ENCODE measurements around the gene ABCC12. TPM values are rescaled to one million over a fixed set of nuclear protein-coding genes. Genes with fewer than 3 reads are reported as not detected.
"Not testable (repeated sequence)": the region's sequence is repeated elsewhere in the genome, so short reads cannot be mapped to it uniquely, and the experiment has no call there.

Gene ABCC12
- total RNA-seq, 2 donors from 2014 or later = 2.2 TPM; not detected in 1

DNA sequence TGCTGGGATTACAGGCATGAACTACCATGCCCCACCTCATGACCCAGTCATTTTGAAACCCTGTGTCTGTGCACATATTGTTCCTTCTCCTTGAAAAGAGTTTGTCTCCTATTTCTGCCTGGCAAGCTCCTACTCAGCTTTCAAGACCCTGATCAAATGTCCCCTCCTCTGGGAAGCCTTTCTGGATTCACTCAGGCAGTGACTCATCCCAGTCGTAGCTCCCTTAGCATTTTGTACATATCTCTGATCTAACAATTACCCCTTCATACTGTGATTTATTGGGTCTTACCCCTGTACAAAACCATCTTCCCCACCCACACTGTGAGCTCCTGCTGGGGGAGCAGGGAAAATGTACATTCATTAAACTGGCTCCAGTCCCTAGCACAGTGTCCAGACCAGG is 18.1 kb upstream of the ABCC12 start:
- intact Hi-C loops (cut with DNase I) = no loop called here
- 25% methylated on average over 1 of the region's 1 CpG for WGBS
- TF ChIP-seq, protein P1, sequence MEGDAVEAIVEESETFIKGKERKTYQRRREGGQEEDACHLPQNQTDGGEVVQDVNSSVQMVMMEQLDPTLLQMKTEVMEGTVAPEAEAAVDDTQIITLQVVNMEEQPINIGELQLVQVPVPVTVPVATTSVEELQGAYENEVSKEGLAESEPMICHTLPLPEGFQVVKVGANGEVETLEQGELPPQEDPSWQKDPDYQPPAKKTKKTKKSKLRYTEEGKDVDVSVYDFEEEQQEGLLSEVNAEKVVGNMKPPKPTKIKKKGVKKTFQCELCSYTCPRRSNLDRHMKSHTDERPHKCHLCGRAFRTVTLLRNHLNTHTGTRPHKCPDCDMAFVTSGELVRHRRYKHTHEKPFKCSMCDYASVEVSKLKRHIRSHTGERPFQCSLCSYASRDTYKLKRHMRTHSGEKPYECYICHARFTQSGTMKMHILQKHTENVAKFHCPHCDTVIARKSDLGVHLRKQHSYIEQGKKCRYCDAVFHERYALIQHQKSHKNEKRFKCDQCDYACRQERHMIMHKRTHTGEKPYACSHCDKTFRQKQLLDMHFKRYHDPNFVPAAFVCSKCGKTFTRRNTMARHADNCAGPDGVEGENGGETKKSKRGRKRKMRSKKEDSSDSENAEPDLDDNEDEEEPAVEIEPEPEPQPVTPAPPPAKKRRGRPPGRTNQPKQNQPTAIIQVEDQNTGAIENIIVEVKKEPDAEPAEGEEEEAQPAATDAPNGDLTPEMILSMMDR (IDR thresholded peaks at IDR 0.05) = no peak
- no peak for TF ChIP-seq POLR2A (IDR thresholded peaks at IDR 0.05)
- TF ChIP-seq POLR2AphosphoS5 (IDR thresholded peaks at IDR 0.05) = no peak

DNA sequence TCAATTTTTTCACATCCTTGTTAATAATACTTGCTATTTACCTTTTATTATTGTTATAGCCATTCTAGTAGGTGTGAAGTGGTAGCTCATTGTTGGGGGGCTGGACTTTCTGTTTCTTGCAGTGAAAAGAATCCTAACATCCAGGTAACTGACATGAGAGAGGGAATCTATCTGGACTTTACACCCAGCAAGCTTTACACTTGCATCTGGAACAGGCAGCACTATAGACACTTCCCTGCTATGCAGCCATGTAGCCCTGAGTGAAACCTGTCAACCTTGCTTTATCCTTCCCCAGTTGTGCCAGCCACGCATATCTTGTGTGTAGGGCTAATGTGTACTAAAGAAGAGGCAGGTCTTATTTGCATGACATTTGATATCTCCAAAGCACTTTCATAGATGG is 16.9 kb upstream of the ABCC12 start:
- TF ChIP-seq, protein P1 (IDR thresholded peaks at IDR 0.05) = no peak
- TF ChIP-seq POLR2AphosphoS5 (IDR thresholded peaks at IDR 0.05) (no peak), POLR2A (IDR thresholded peaks at IDR 0.05) (no peak)
- Histone ChIP-seq H3K36me3 (no peaks in the 10 kb centered on the region), H3K4me3 (no peak overlapping the region), H3K9me3 (no peaks in the 10 kb centered on the region), H3K27ac (no peak overlapping the region), H3K27me3 (replicated peaks; ENCODE audit: insufficient read depth) (no peaks in the 10 kb centered on the region), H3K4me1 (replicated peaks) (no peaks in the 10 kb centered on the region)
- DNase-seq (ENCODE audit: low spot score) = no peak
- WGBS = 55% methylated on average over 1 of the region's 1 CpG
- intact Hi-C loops (cut with DNase I) = no loop called here

More for the DNA sequence above, 18.1 kb upstream of the ABCC12 start:
- no peak overlapping the region for H3K27ac ChIP-seq
- no peaks in the 10 kb centered on the region for H3K36me3 ChIP-seq
- H3K27me3 ChIP-seq (replicated peaks; ENCODE audit: insufficient read depth) = no peaks in the 10 kb centered on the region
- no peak for DNase-seq (ENCODE audit: low spot score)
- H3K4me3 ChIP-seq = no peak overlapping the region
- no peaks in the 10 kb centered on the region for H3K4me1 ChIP-seq (replicated peaks)
- H3K9me3 ChIP-seq = no peaks in the 10 kb centered on the region

GRCh38 chr16:48169896-48170295 is 14.1 kb upstream of the ABCC12 start:
- H3K4me3 ChIP-seq = no peak overlapping the region
- H3K27ac ChIP-seq = no peak overlapping the region
- intact Hi-C loops (cut with DNase I) = no loop called here
- 80% methylated on average over 8 of the region's 8 CpGs for WGBS
- DNase-seq (ENCODE audit: low spot score) = no peak
- no peaks in the 10 kb centered on the region for H3K4me1 ChIP-seq (replicated peaks)
- no peaks in the 10 kb centered on the region for H3K27me3 ChIP-seq (replicated peaks; ENCODE audit: insufficient read depth)
- H3K36me3 ChIP-seq = no peaks in the 10 kb centered on the region
- TF ChIP-seq POLR2A (IDR thresholded peaks at IDR 0.05) (no peak), POLR2AphosphoS5 (IDR thresholded peaks at IDR 0.05) (no peak)
- TF ChIP-seq, protein P1 (IDR thresholded peaks at IDR 0.05) = no peak
- H3K9me3 ChIP-seq = no peaks in the 10 kb centered on the region

DNA sequence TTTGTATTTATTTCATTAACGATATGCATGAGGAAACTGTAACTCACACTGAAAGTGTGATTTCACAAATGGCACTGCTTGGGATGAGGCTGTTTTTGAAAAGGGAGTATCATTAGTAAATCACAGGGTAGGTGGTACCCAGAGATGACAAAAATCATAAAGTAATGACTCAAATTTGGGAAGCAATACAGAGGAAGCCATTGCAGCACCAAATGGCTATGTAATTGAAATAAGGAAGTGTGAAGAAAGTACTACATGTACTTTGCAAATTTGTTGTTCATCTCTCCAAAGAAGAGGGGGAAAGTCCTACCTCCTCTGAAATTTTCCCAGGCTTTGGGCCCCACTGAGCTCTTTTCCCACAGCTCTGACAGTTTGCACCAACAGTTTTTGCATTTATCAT is 12.3 kb upstream of the ABCC12 start:
- TF ChIP-seq, protein P1 (IDR thresholded peaks at IDR 0.05) = no peak
- TF ChIP-seq POLR2AphosphoS5 (IDR thresholded peaks at IDR 0.05) (no peak), POLR2A (IDR thresholded peaks at IDR 0.05) (no peak)
- WGBS = 86% methylated on average over 1 of the region's 1 CpG
- Histone ChIP-seq H3K27ac (no peak overlapping the region), H3K4me3 (no peak overlapping the region), H3K9me3 (no peaks in the 10 kb centered on the region), H3K27me3 (replicated peaks; ENCODE audit: insufficient read depth) (no peaks in the 10 kb centered on the region), H3K36me3 (no peaks in the 10 kb centered on the region), H3K4me1 (replicated peaks) (no peaks in the 10 kb centered on the region)
- intact Hi-C loops (cut with DNase I) = no loop called here
- DNase-seq (ENCODE audit: low spot score) = no peak

GRCh38 chr16:48166617-48167016 is 10.8 kb upstream of the ABCC12 start:
- H3K9me3 ChIP-seq; H3K27me3 ChIP-seq (replicated peaks; ENCODE audit: insufficient read depth); intact Hi-C loops (cut with DNase I); H3K4me1 ChIP-seq (replicated peaks); H3K27ac ChIP-seq; DNase-seq (ENCODE audit: low spot score); H3K36me3 ChIP-seq; H3K4me3 ChIP-seq: not testable (repeated sequence)
- WGBS = 87% methylated on average over 5 of the region's 5 CpGs

Data from prostate gland (tissue), 2 donors.